Activated CD4-positive, alpha-beta T cell treated with anti-CD3 and anti-CD28 coated beads, Interleukin-2, amount 10 ng/mL, durations not matched to agents 7 days and 5 days (primary cell): ENCODE data around the gene F11R. TPM values are rescaled to one million over a fixed set of nuclear protein-coding genes. Genes with fewer than 3 reads are reported as not detected.
"Not testable (repeated sequence)": the region's sequence is repeated elsewhere in the genome, so short reads cannot be mapped to it uniquely, and the experiment has no call there.

Source experiments
- CTCF ChIA-PET: fragments of 350-600 bp; sonication (Branson Sonifier 250); formaldehyde crosslinking; loops from one replicate; lab custom pipeline; 2021; ENCODE audit warnings: antibody characterized with exemption; lab: Charles Lee
- POLR2A ChIA-PET: fragments of 350-600 bp; sonication (Branson Sonifier 250); formaldehyde crosslinking; loops from one replicate; lab custom pipeline; 2021; ENCODE audit warnings: antibody characterized with exemption; lab: Charles Lee
- DNase-seq: peaks from one replicate; pipeline ENCODE4 v3.0.0-alpha.2; 2020
- H3K27ac Mint-ChIP-seq: one replicate; pipeline ENCODE4 v1.8.0; 2021; ENCODE audit warnings: mild to moderate bottlenecking, moderate library complexity, mixed read lengths
- H3K27me3 Mint-ChIP-seq: one replicate; pipeline ENCODE4 v1.8.0; 2021; ENCODE audit warnings: mixed read lengths
- H3K36me3 Mint-ChIP-seq: one replicate; pipeline ENCODE4 v1.8.0; 2021; ENCODE audit warnings: low read depth, mixed read lengths
- H3K4me1 Mint-ChIP-seq: one replicate; pipeline ENCODE4 v1.8.0; 2021; ENCODE audit warnings: mixed read lengths
- H3K4me3 Mint-ChIP-seq: one replicate; pipeline ENCODE4 v1.8.0; 2021; ENCODE audit warnings: mild to moderate bottlenecking, moderate library complexity, mixed read lengths
- H3K9me3 Mint-ChIP-seq: one replicate; pipeline ENCODE4 v1.8.0; 2021; ENCODE audit warnings: mixed read lengths
- total RNA-seq, 2 experiments: library from RNA; stranded (reverse); gene quantifications; one replicate each; pipeline ENCODE4 v1.2.3, GENCODE V29; 2021

The F11R gene
- total RNA-seq, 2 experiments from 2014 or later: 14.1 to 15.6 TPM

GRCh38 chr1:161007369-161007768 lies 13.6 kb downstream of the F11R start:
- no peak for DNase-seq
- H3K4me3 Mint-ChIP-seq: no peak overlapping the region
- H3K36me3 Mint-ChIP-seq: no peaks in the 10 kb centered on the region
- H3K4me1 Mint-ChIP-seq: peaks cover 5% of the 10 kb centered on the region
- no peak overlapping the region for H3K27ac Mint-ChIP-seq
- ChIA-PET CTCF (interaction anchor here (0.6 to 0.9 kb wide), 4 partner anchors 8 to 191 kb away, joined by 3 to 4 read pairs (median 3); no protein-coding TSS in a partner anchor), POLR2A (interaction anchor here (0.7 kb wide), 1 partner anchor 154 kb away, joined by 3 read pairs; no protein-coding TSS in a partner anchor)
- H3K9me3 Mint-ChIP-seq: no peaks in the 10 kb centered on the region
- H3K27me3 Mint-ChIP-seq: no peaks in the 10 kb centered on the region

- Mint-ChIP-seq H3K27ac (peak overlapping the region; percentile 28), H3K4me1 (no peaks in the 10 kb centered on the region), H3K9me3 (no peaks in the 10 kb centered on the region), H3K4me3 (no peak overlapping the region), H3K27me3 (no peaks in the 10 kb centered on the region), H3K36me3 (no peaks in the 10 kb centered on the region)
- ChIA-PET POLR2A (no interaction called here), CTCF (interaction anchor here (0.8 to 1.0 kb wide), 3 partner anchors 9 to 13 kb away, joined by 3 to 4 read pairs (median 3); no protein-coding TSS in a partner anchor)
- no peak for DNase-seq
Measured at GRCh38 chr1:161006563-161006962, 14.4 kb downstream of the F11R start.

- Mint-ChIP-seq H3K27me3 (no peaks in the 10 kb centered on the region), H3K4me1 (peaks cover 4% of the 10 kb centered on the region), H3K4me3 (no peak overlapping the region), H3K27ac (no peak overlapping the region), H3K9me3 (no peaks in the 10 kb centered on the region), H3K36me3 (peaks cover 4% of the 10 kb centered on the region)
- POLR2A ChIA-PET: no interaction called here
- CTCF ChIA-PET: no interaction called here
- DNase-seq: no peak
Measured at GRCh38 chr1:161001525-161001924, 19.4 kb downstream of the F11R start.

GRCh38 chr1:161000736-161001480 lies 20.0 kb downstream of the F11R start:
- ChIA-PET CTCF (interaction anchor here (0.7 to 1.4 kb wide), 4 partner anchors 11 to 210 kb away, joined by 3 to 10 read pairs (median 3); no protein-coding TSS in a partner anchor), POLR2A (no interaction called here)
- peaks cover 4% of the 10 kb centered on the region for H3K36me3 Mint-ChIP-seq
- peaks cover 4% of the 10 kb centered on the region for H3K4me1 Mint-ChIP-seq
- H3K4me3 Mint-ChIP-seq: no peak overlapping the region
- H3K27ac Mint-ChIP-seq: no peak overlapping the region
- DNase-seq: no peak
- no peaks in the 10 kb centered on the region for H3K27me3 Mint-ChIP-seq
- H3K9me3 Mint-ChIP-seq: no peaks in the 10 kb centered on the region

GRCh38 chr1:160999376-160999775 lies 21.6 kb downstream of the F11R start:
- Mint-ChIP-seq H3K27ac (no peak overlapping the region), H3K4me1 (peaks cover 6% of the 10 kb centered on the region), H3K36me3 (peaks cover 4% of the 10 kb centered on the region), H3K4me3 (no peak overlapping the region), H3K9me3 (no peaks in the 10 kb centered on the region), H3K27me3 (no peaks in the 10 kb centered on the region)
- ChIA-PET POLR2A (no interaction called here), CTCF (interaction anchor here (0.7 to 1.4 kb wide), 3 partner anchors 12 to 19 kb away, joined by 3 to 4 read pairs (median 3); no protein-coding TSS in a partner anchor)
- DNase-seq: no peak

GRCh38 chr1:160997323-160998038 lies 23.5 kb downstream of the F11R start:
- peaks cover 6% of the 10 kb centered on the region for H3K4me1 Mint-ChIP-seq
- H3K9me3 Mint-ChIP-seq: no peaks in the 10 kb centered on the region

GRCh38 chr1:160996178-160996577 lies 24.8 kb downstream of the F11R start:
- H3K4me3 Mint-ChIP-seq: no peak overlapping the region
- POLR2A ChIA-PET: no interaction called here
- DNase-seq: no peak
- no peak overlapping the region for H3K27ac Mint-ChIP-seq
- CTCF ChIA-PET: interaction anchor here (1.0 to 2.7 kb wide), 3 partner anchors 101 to 119 kb away, joined by 3 to 14 read pairs (median 4); partner anchors contain the start of gene KLHDC9
- no peaks in the 10 kb centered on the region for H3K9me3 Mint-ChIP-seq
- H3K27me3 Mint-ChIP-seq: no peaks in the 10 kb centered on the region
- peaks cover 6% of the 10 kb centered on the region for H3K4me1 Mint-ChIP-seq
- peaks cover 4% of the 10 kb centered on the region for H3K36me3 Mint-ChIP-seq

More at GRCh38 chr1:160997323-160998038, 23.5 kb downstream of the F11R start:
- Mint-ChIP-seq H3K27ac (no peak overlapping the region), H3K36me3 (peaks cover 4% of the 10 kb centered on the region), H3K4me3 (no peak overlapping the region), H3K27me3 (no peaks in the 10 kb centered on the region)
- DNase-seq: peak; percentile 61
- POLR2A ChIA-PET: no interaction called here
- CTCF ChIA-PET: interaction anchor here (0.7 to 2.7 kb wide), 13 partner anchors 9 to 385 kb away, joined by 3 to 14 read pairs (median 3); partner anchors contain the start of gene KLHDC9

GRCh38 chr1:160993544-160994193 lies 27.3 kb downstream of the F11R start:
- H3K4me3 Mint-ChIP-seq: no peak overlapping the region
- ChIA-PET POLR2A (interaction anchor here (0.6 kb wide), 1 partner anchor 134 kb away, joined by 3 read pairs; no protein-coding TSS in a partner anchor), CTCF (interaction anchor here (0.6 to 1.3 kb wide), 5 partner anchors 13 to 318 kb away, joined by 3 to 4 read pairs (median 3); partner anchors contain the start of gene KLHDC9)

GRCh38 chr1:160992036-160992435 lies 28.9 kb downstream of the F11R start:
- ChIA-PET POLR2A (interaction anchor here (0.8 kb wide), 1 partner anchor 68 kb away, joined by 3 read pairs; no protein-coding TSS in a partner anchor), CTCF (interaction anchor here (0.7 to 2.6 kb wide), 2 partner anchors 100 to 157 kb away, joined by 3 to 8 read pairs; no protein-coding TSS in a partner anchor)
- H3K4me1 Mint-ChIP-seq, DNase-seq, H3K27ac Mint-ChIP-seq, H3K9me3 Mint-ChIP-seq, H3K4me3 Mint-ChIP-seq, H3K27me3 Mint-ChIP-seq, H3K36me3 Mint-ChIP-seq: not testable (repeated sequence)

More at GRCh38 chr1:160993544-160994193, 27.3 kb downstream of the F11R start:
- no peaks in the 10 kb centered on the region for H3K9me3 Mint-ChIP-seq
- no peaks in the 10 kb centered on the region for H3K27me3 Mint-ChIP-seq
- DNase-seq: peak; percentile 8
- peaks cover 13% of the 10 kb centered on the region for H3K4me1 Mint-ChIP-seq
- peaks cover 2% of the 10 kb centered on the region for H3K36me3 Mint-ChIP-seq
- H3K27ac Mint-ChIP-seq: no peak overlapping the region

- CTCF ChIA-PET: interaction anchor here (0.8 to 1.9 kb wide), 4 partner anchors 10 to 111 kb away, joined by 3 to 9 read pairs (median 4); partner anchors contain the start of genes ITLN2 and KLHDC9
Measured at GRCh38 chr1:160987359-160988050, 33.4 kb downstream of the F11R start.

GRCh38 chr1:160985723-160986122 lies 35.2 kb downstream of the F11R start:
- no peak overlapping the region for H3K27ac Mint-ChIP-seq
- H3K36me3 Mint-ChIP-seq: no peaks in the 10 kb centered on the region
- H3K9me3 Mint-ChIP-seq: no peaks in the 10 kb centered on the region
- H3K4me1 Mint-ChIP-seq: peaks cover 18% of the 10 kb centered on the region
- peaks cover 25% of the 10 kb centered on the region for H3K27me3 Mint-ChIP-seq
- no peak overlapping the region for H3K4me3 Mint-ChIP-seq
- CTCF ChIA-PET: no interaction called here
- POLR2A ChIA-PET: no interaction called here
- no peak for DNase-seq

More at GRCh38 chr1:160987359-160988050, 33.4 kb downstream of the F11R start:
- peaks cover 7% of the 10 kb centered on the region for H3K4me1 Mint-ChIP-seq
- no peak for DNase-seq
- H3K27ac Mint-ChIP-seq: no peak overlapping the region
- H3K36me3 Mint-ChIP-seq: no peaks in the 10 kb centered on the region
- no peak overlapping the region for H3K4me3 Mint-ChIP-seq
- H3K9me3 Mint-ChIP-seq: no peaks in the 10 kb centered on the region
- POLR2A ChIA-PET: no interaction called here
- peaks cover 10% of the 10 kb centered on the region for H3K27me3 Mint-ChIP-seq
